DMS53 (cell line): Measurements from ENCODE around the gene RNASE12.
"Not testable (repeated sequence)": the region's sequence is repeated elsewhere in the genome, so short reads cannot be mapped to it uniquely, and the experiment has no call there.

Experiments
- DNase-seq: peaks from one replicate; lab custom pipeline; 2025; lab: John Stamatoyannopoulos, UW

Gene RNASE12, protein sequence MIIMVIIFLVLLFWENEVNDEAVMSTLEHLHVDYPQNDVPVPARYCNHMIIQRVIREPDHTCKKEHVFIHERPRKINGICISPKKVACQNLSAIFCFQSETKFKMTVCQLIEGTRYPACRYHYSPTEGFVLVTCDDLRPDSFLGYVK

DNA sequence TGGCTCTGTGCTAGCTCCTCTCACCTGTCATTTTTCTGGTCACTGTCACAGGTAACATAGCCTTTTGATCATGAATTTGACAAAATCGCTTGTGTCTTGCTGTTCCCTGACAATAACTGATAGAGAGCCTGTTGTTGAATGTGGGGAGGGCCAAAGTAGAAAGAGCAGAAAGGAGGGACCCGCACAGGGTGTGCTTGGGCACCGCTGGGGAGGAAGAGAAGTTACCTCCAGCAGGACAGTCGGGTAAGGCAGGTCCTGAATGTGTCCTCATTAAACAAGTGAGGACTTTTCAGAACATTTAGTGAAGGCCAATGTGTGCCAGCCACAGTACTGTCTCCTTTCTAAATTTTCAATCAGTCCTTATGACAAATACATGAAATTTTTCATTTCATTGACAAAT lies at the start of gene RNASE12:
Gene RNASE12, minus strand, starts transcription at position 142 of the 400 bp plus-strand sequence. CDS start 653 bp downstream, outside the sequence.
- no peak for DNase-seq

DNA sequence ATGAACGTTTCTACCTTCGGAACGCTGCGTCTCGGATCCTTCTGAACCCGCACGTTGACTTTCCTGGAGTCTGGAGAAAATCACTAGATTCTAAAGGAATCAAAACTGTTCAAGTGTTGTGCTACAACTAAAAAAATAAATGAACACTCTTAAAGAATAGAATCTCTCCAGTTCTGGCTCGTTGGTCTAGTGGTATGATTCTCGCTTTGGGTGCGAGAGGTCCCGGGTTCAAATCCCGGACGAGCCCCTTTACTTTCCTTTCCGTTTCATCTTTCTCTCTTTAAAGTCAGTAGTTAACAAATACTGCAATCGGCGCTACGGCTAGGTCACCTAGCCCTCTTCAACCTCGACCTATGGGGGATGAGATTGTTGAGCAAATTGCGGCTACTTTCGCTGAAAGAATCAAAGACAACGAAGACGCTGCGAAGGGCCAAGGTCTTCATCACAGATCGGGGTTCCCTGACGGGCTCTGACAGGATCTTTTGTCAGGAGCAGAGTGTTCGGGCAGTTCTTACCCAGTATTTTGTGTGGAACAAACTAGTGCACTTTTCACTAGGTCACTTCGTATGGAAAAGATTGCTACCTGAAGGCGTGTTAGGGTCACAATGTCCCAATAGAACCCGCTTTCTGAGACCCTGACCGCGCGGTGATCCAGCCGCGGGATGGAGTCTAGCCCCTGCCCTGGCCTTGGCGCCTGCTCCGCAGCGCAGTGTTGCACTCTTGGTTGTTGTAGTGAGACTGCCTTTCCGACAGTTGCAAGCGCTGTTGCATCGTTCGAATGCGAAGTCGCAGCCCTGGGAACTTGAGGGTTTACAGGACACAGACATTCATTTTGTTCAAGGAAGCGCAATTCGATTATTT lies 41.9 kb upstream of the RNASE12 start:
- DNase-seq, result peak; percentile 50

DNA sequence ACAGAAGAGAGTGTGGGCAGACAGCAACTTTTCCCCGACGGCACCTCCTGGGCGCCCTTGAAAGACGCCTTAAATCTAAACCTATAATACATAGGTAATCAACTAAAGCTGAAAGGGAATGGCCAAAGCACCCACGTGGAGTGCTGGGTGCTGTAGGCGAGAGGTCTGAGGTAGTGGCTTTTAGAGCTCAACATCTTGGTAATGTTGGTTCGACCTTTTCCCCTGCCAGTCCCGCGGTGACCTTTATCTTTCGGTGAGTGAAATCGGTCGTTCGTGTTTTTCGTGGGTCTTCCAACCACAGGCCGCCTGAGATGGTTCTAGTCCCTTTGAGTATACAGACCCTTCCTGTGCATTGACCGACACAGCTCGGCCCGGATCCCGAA lies 41.3 kb upstream of the RNASE12 start:
- peak; percentile 23 for DNase-seq

DNA sequence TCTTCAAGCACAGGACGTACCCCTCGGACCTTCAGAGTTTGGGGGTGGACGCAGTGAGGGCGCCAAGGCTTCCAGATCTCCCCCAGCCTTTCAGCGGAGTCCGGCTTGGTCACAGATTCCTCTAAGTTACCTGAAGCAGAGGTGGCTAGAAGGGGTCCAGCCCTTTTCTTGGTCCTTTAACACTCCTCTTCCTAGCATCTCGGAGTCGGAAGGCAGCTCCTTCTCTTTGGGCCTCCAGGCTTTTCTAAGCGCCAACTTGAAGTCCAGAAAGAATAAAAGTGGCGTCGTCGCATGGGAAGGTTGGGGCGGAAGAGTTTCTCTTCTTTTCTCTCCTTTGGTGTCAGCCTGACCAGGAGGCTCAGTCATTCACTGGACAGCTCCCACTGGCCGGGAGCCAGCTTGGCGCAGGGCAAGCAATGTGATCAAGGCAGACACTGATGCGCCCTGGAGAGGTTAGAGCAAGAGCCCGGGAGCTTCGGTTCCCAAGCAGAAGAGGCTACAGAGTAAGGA lies 40.8 kb upstream of the RNASE12 start:
- peak; percentile 29 for DNase-seq

- DNase-seq, result peak; percentile 27
These were observed 40.1 kb upstream of the RNASE12 start for GRCh38 chr14:20631023-20631879.

GRCh38 chr14:20630340-20631022 lies 39.3 kb upstream of the RNASE12 start:
- peak; percentile 24 for DNase-seq

- DNase-seq, result no peak
These were observed 37.1 kb upstream of the RNASE12 start for GRCh38 chr14:20628063-20628854.

DNA sequence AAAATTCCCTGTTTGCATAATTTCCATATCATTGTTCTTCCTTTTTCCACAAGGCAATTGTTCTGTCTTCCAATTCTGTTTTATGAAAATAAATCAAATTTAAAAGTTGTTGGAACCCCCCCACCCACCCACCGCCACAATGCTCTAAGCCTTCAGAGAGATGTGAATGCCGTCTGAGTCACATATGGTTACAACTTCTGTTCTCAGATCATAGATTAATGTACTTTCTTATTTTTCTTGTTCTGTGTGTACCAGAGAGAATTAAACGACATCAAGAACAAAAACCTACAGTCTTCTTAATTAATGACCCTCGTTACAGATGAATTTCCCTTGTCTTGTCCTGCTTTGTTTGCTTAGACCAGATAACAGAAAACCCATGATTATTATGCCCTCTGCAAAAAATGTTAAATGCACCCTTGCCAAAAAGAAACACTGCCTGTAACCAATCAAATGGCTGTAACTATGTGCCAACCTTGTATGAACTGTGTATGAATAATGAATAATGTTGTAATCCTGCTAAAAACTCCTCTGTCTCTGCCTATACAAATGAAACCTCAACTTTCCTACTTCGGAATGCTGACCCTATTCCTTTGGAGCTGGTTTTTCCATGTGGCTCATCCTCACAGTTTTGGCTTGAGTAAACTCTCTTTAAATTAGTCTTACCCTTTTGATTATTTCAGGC lies 36.3 kb upstream of the RNASE12 start:
- no peak for DNase-seq

- no peak for DNase-seq
These were observed 35.1 kb upstream of the RNASE12 start for GRCh38 chr14:20626274-20626673.

GRCh38 chr14:20624495-20625070 lies 33.4 kb upstream of the RNASE12 start:
- DNase-seq, result peak; percentile 1

DNA sequence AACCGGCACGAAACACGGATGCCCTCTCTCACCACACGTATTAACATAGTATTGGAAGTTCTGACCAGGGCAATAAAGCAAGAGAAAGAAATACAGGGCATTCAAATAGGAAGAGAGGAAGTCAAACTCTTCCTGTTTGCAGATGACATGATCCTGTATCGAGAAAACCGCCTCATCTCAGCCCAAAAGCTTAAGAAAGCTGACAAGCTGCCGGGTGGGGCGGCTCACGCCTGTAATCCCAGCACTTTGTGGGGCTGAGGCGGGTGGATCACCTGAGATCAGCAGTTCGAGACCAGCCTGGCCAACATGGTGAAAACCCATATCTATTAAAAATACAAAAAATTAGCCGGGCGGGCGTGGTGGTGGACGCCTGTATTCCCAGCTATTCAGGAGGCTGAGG lies 32.6 kb upstream of the RNASE12 start:
- DNase-seq, result no peak

DNA sequence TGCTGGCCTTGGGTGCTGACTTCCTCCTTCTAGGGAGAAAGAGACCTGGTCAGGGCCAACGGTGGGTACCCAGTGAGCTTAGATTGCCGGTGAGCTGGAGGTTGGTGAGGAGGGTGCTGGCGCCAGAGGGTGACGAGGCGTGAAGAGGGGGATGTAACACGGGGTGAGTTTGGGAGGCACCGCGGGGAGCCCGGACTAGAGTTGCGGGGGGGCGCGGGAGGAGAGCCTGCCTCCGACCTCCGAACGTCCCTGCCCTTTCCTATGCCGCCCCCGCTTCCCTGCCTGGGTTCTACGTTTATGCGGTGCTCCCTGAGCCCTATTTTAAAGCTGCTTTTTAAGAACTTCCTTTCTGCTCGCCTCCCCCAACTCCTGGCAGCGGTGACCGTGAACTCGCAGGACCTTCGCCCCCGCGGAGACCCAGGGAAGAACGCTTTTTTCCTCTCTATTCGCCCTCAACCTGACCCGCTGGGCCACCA lies 31.7 kb upstream of the RNASE12 start:
- no peak for DNase-seq

- no peak for DNase-seq
These were observed 29.8 kb upstream of the RNASE12 start for GRCh38 chr14:20620798-20621478.

DNA sequence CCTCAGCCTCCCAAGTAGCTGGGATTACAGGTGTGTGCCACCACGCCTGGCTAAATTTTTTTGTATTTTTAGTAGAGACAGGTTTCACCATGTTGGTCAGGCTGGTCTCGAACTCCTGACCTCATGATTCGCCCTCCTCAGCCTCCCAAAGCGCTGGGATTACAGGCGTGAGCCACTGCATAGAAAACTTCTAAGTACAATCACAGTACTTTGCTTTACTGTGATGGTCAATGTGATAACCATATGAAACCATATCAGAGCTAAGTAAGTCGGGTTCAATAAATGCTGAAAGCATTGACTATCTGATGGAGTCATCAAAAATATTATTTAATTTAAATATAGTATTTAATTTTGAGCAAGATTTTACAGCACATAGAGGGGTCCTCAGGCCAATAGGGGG lies 28.5 kb upstream of the RNASE12 start:
- DNase-seq, result not testable (repeated sequence)

GRCh38 chr14:20618271-20618749 lies 27.1 kb upstream of the RNASE12 start:
- DNase-seq, result no peak

- no peak for DNase-seq
These were observed 26.2 kb upstream of the RNASE12 start for GRCh38 chr14:20617138-20618003.

GRCh38 chr14:20615996-20616395 lies 24.8 kb upstream of the RNASE12 start:
- no peak for DNase-seq
